Neural cell (in vitro differentiated cells): Measurements from ENCODE around the gene MTCL1. TPM values are rescaled to one million over a fixed set of nuclear protein-coding genes. Genes with fewer than 3 reads are reported as not detected.

ENCODE experiments used
- H2AFZ ChIP-seq: fragments of 200-600, 300-800 bp; sonication (generic), shearing (Covaris generic); 2 replicates; pipeline ENCODE4 v1.6.0; 2014; ENCODE audit warnings: low read depth, mild to moderate bottlenecking, antibody characterized with exemption, low read length, moderate library complexity
- H3F3A ChIP-seq: fragments of 200-600 bp; shearing (Covaris generic); 2 replicates; pipeline ENCODE4 v1.6.1; 2016; ENCODE audit warnings: mild to moderate bottlenecking, moderate library complexity, mixed read lengths, antibody characterized with exemption, low read length; ENCODE audit not compliant: insufficient read depth, poor library complexity, severe bottlenecking
- H3K27ac ChIP-seq: fragments of 200-600, 300-800 bp; sonication (generic), shearing (Covaris generic); 2 replicates; pipeline ENCODE4 v1.5.1; 2014; ENCODE audit warnings: mild to moderate bottlenecking, low read length, moderate library complexity
- H3K27me3 ChIP-seq: fragments of 300-800, 200-600 bp; sonication (generic), shearing (Covaris generic); 2 replicates; pipeline ENCODE4 v1.6.0; 2014; ENCODE audit warnings: mild to moderate bottlenecking, low read depth, low read length, moderate library complexity; ENCODE audit not compliant: insufficient read depth
- H3K36me3 ChIP-seq: fragments of 300-800, 200-600 bp; sonication (generic), shearing (Covaris generic); 2 replicates; pipeline ENCODE4 v1.5.1; 2014; ENCODE audit warnings: mild to moderate bottlenecking, antibody characterized with exemption, low read length, moderate library complexity; ENCODE audit not compliant: insufficient read depth
- H3K4me2 ChIP-seq: fragments of 300-800, 200-600 bp; sonication (generic), shearing (Covaris generic); 2 replicates; pipeline ENCODE4 v1.6.0; 2014; ENCODE audit warnings: mild to moderate bottlenecking, low read length
- H3K4me3 ChIP-seq: fragments of 300-800, 200-600 bp; sonication (generic), shearing (Covaris generic); 2 replicates; pipeline ENCODE4 v1.5.1; 2014; ENCODE audit warnings: mild to moderate bottlenecking, low read length, moderate library complexity
- H3K79me2 ChIP-seq: fragments of 200-600 bp; shearing (Covaris generic); replicated peaks from 2 replicates; pipeline ENCODE4 v1.6.0; 2014; ENCODE audit warnings: mild to moderate bottlenecking, low read length, moderate library complexity; ENCODE audit not compliant: insufficient read depth
- H3K9ac ChIP-seq: fragments of 300-800, 200-600 bp; sonication (generic), shearing (Covaris generic); 2 replicates; pipeline ENCODE4 v1.6.1; 2016; ENCODE audit warnings: mild to moderate bottlenecking, low read length, mixed read lengths
- H3K9me2 ChIP-seq: fragments of 200-600 bp; shearing (Covaris generic); 2 replicates; pipeline ENCODE4 v1.6.1; 2016; ENCODE audit warnings: mild to moderate bottlenecking, low read length, mixed read lengths; ENCODE audit not compliant: insufficient read depth
- H3K9me3 ChIP-seq: fragments of 200-600, 300-800 bp; sonication (generic), shearing (Covaris generic); 2 replicates; pipeline ENCODE4 v1.6.1; 2016; ENCODE audit warnings: mild to moderate bottlenecking, mixed run types, low read length, moderate library complexity, mixed read lengths
- H4K20me1 ChIP-seq: fragments of 200-600 bp; shearing (Covaris generic); 2 replicates; pipeline ENCODE4 v1.6.1; 2016; ENCODE audit warnings: mild to moderate bottlenecking, mixed run types; ENCODE audit not compliant: insufficient read depth
- EP300 ChIP-seq: fragments of 450-650 bp; conservative IDR thresholded peaks from 2 replicates; pipeline ENCODE4 v1.6.1; 2014; ENCODE audit warnings: antibody characterized with exemption, mild to moderate bottlenecking, moderate library complexity; ENCODE audit not compliant: poor library complexity, severe bottlenecking
- EZH2 ChIP-seq: fragments of 200-600, 300-800 bp; shearing (Covaris generic), sonication (generic); IDR thresholded peaks from 2 replicates; pipeline ENCODE4 v1.6.1; 2014; ENCODE audit warnings: antibody characterized with exemption, low read length, borderline replicate concordance, mild to moderate bottlenecking; ENCODE audit not compliant: insufficient read depth, poor library complexity, severe bottlenecking
- MXI1 ChIP-seq: fragments of 450-650 bp; conservative IDR thresholded peaks from 2 replicates; pipeline ENCODE4 v1.6.1; 2014; ENCODE audit warnings: antibody characterized with exemption, mild to moderate bottlenecking; ENCODE audit not compliant: poor library complexity, severe bottlenecking
- POLR2AphosphoS5 ChIP-seq: IDR thresholded peaks from 2 replicates; pipeline ENCODE4 v1.6.1; 2012
- RAD21 ChIP-seq: fragments of 450-650 bp; conservative IDR thresholded peaks from 2 replicates; pipeline ENCODE4 v1.6.1; 2014; ENCODE audit warnings: antibody characterized with exemption, mild to moderate bottlenecking, moderate library complexity
- SMC3 ChIP-seq: fragments of 450-650 bp; conservative IDR thresholded peaks from 2 replicates; pipeline ENCODE4 v1.6.1; 2014; ENCODE audit warnings: antibody characterized with exemption, mild to moderate bottlenecking, moderate library complexity; ENCODE audit not compliant: poor library complexity
- TAF1 ChIP-seq: IDR thresholded peaks from 2 replicates; pipeline ENCODE4 v1.6.1; 2012; ENCODE audit warnings: low read depth
- polyA plus RNA-seq: library from polyadenylated mRNA; depleted of rRNA; stranded (reverse); fragments of >200 nt; gene quantifications from 2 replicates; pipeline ENCODE4 v1.2.3, GENCODE V29; 2014
- TF ChIP-seq, protein P1 (sequence below): IDR thresholded peaks from 2 replicates; pipeline ENCODE4 v1.6.1; 2012; ENCODE audit warnings: borderline replicate concordance
- TF ChIP-seq, protein P2 (sequence below): fragments of 450-650 bp; IDR thresholded peaks from 2 replicates; pipeline ENCODE4 v1.5.1; 2014; ENCODE audit warnings: antibody characterized with exemption, mild to moderate bottlenecking, moderate library complexity; ENCODE audit not compliant: poor library complexity, severe bottlenecking

The MTCL1 gene
- polyA plus RNA-seq, 1 donor from 2014 or later, result 20.8 TPM

DNA sequence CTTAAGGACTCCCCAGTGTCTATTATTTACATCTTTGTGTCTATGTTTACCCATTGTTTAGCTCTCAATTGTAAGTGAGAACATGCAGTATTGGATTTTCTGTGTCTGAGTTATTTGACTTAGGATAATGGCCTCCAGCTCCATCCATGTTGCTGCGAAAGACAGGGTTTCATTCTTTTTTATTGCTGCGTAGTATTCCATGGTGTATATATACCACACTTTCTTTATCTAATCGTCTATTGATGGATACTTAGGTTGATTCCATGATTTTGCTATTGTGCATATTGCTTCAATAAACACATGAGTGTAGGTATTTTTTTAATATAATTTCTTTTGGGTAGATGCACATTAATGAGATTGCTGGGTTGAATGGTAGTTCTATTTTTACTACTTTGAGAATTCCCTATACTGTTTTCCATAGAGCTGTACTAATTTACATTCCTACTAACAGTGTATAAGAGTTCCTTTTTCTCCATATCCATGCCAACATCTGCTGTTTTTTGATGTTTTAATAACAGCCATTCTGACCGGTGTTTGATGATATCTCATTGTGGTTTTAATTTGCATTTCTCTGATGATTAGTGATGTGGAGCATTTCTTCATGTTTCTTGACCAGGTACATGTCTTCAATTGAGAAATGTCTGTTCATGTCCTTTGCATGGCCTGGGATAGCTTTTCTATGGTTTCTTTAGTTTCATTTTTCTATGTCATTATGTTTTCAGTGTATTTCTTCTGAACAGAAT is 21.8 kb downstream of the MTCL1 start:
- TF ChIP-seq RAD21 (no peak), EZH2 (no peak), MXI1 (no peak), EP300 (no peak), POLR2AphosphoS5 (no peak), SMC3 (no peak)
- TF ChIP-seq, protein P1, sequence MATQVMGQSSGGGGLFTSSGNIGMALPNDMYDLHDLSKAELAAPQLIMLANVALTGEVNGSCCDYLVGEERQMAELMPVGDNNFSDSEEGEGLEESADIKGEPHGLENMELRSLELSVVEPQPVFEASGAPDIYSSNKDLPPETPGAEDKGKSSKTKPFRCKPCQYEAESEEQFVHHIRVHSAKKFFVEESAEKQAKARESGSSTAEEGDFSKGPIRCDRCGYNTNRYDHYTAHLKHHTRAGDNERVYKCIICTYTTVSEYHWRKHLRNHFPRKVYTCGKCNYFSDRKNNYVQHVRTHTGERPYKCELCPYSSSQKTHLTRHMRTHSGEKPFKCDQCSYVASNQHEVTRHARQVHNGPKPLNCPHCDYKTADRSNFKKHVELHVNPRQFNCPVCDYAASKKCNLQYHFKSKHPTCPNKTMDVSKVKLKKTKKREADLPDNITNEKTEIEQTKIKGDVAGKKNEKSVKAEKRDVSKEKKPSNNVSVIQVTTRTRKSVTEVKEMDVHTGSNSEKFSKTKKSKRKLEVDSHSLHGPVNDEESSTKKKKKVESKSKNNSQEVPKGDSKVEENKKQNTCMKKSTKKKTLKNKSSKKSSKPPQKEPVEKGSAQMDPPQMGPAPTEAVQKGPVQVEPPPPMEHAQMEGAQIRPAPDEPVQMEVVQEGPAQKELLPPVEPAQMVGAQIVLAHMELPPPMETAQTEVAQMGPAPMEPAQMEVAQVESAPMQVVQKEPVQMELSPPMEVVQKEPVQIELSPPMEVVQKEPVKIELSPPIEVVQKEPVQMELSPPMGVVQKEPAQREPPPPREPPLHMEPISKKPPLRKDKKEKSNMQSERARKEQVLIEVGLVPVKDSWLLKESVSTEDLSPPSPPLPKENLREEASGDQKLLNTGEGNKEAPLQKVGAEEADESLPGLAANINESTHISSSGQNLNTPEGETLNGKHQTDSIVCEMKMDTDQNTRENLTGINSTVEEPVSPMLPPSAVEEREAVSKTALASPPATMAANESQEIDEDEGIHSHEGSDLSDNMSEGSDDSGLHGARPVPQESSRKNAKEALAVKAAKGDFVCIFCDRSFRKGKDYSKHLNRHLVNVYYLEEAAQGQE, result no peak
- TF ChIP-seq, protein P2, sequence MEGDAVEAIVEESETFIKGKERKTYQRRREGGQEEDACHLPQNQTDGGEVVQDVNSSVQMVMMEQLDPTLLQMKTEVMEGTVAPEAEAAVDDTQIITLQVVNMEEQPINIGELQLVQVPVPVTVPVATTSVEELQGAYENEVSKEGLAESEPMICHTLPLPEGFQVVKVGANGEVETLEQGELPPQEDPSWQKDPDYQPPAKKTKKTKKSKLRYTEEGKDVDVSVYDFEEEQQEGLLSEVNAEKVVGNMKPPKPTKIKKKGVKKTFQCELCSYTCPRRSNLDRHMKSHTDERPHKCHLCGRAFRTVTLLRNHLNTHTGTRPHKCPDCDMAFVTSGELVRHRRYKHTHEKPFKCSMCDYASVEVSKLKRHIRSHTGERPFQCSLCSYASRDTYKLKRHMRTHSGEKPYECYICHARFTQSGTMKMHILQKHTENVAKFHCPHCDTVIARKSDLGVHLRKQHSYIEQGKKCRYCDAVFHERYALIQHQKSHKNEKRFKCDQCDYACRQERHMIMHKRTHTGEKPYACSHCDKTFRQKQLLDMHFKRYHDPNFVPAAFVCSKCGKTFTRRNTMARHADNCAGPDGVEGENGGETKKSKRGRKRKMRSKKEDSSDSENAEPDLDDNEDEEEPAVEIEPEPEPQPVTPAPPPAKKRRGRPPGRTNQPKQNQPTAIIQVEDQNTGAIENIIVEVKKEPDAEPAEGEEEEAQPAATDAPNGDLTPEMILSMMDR, result no peak
- Histone ChIP-seq H3K27me3 (no peaks in the 10 kb centered on the region), H3F3A (no peaks in the 10 kb centered on the region), H3K79me2 (no peaks in the 10 kb centered on the region), H4K20me1 (no peaks in the 10 kb centered on the region), H3K4me2 (no peak overlapping the region), H3K9me3 (no peaks in the 10 kb centered on the region), H2AFZ (no peak overlapping the region), H3K9me2 (no peaks in the 10 kb centered on the region), H3K4me3 (no peak overlapping the region), H3K36me3 (no peaks in the 10 kb centered on the region), H3K9ac (no peak overlapping the region), H3K27ac (no peak overlapping the region)

DNA sequence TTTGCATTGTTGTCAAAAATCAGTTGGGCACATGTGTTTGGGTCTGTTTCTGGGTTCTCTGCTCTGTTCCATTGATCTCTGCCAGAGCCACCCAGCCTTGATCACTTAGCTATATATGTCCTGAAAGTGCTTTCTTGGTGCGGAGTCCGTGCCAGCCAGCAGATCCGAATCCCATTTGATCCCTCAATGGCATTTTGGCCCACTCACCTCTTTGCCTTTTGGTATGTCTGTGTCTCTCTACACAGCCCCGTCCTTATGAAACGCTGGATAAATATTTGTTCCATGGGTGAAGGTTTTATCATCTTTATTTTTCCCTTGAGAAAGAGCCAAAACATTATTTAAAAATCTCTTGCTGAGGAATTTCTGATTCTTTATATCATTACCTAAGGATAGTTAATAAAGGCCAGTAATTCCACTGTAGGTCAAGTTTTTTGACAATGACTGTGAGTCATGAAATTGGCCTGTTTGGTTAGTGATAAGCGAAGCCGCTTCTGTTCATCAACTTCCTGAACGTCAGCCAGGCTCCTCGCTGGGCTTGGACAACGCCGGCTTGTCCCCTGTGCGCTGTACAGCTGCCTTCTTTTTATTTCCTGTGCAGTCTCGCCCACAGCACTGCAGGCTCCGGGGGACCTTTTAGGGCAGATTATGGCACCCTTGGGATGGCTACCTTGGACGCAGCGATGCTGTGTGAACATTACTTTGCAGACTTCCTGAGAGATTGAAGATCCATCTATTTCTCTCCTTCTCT is 24.9 kb downstream of the MTCL1 start:
- H3K4me3 ChIP-seq, result no peak overlapping the region
- no peaks in the 10 kb centered on the region for H3K9me2 ChIP-seq
- no peaks in the 10 kb centered on the region for H4K20me1 ChIP-seq
- no peaks in the 10 kb centered on the region for H3K27me3 ChIP-seq
- no peak overlapping the region for H3K9ac ChIP-seq
- no peaks in the 10 kb centered on the region for H3F3A ChIP-seq
- no peaks in the 10 kb centered on the region for H3K79me2 ChIP-seq
- no peaks in the 10 kb centered on the region for H3K9me3 ChIP-seq
- H3K36me3 ChIP-seq, result no peaks in the 10 kb centered on the region
- no peak overlapping the region for H2AFZ ChIP-seq
- TF ChIP-seq POLR2AphosphoS5, result no peak
- no peak for TF ChIP-seq EP300
- TF ChIP-seq SMC3, result no peak
- no peak for TF ChIP-seq TAF1
- no peak for TF ChIP-seq MXI1
- TF ChIP-seq, protein P2, result no peak
- TF ChIP-seq EZH2, result no peak
- no peak for TF ChIP-seq RAD21
- TF ChIP-seq, protein P1, result no peak
- no peak overlapping the region for H3K27ac ChIP-seq
- H3K4me2 ChIP-seq, result no peak overlapping the region
